ENCODE data around the gene ZMAT3.
"Not testable (repeated sequence)": the region's sequence is repeated elsewhere in the genome, so short reads cannot be mapped to it uniquely, and the experiment has no call there.

ZMAT3 gene, protein sequence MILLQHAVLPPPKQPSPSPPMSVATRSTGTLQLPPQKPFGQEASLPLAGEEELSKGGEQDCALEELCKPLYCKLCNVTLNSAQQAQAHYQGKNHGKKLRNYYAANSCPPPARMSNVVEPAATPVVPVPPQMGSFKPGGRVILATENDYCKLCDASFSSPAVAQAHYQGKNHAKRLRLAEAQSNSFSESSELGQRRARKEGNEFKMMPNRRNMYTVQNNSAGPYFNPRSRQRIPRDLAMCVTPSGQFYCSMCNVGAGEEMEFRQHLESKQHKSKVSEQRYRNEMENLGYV

DNA sequence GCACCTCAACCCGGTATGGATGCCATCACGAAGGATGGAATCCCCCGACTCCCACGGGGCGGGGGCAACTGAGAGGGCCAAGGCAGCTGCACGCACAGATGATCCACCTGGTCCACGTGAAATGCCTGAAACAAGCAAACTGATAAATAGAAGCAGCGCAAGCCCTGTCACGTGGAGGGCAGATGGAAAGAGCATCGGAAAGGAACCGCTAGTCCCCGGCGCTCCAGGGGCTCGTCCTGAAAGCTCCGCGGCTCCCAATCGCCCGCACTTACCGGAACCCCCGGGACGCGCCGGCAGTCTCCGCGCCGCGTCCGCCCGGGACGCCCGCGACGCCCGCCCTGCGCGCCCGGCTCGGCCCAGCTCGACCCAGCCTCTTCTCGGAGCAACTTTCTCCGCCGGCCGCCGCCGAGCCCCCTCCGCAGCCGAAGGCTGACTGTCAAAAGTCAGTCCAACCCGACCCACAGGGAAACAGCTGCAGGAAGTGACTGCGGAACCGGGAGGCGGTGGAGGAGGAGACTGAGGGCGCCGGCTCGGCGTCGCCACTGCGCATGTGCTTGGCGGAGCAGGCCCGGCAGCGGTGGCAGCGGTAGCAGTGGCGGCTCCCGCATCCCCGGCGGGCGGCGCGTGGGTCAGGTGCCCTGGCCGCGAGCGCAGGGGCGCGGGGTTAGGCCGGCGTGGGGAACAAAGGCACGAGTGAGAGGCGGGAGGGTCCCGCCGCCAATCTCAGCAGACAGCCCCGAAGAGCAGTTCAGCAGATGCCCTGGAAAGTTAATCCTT, at the start of gene ZMAT3:
Gene ZMAT3 (minus strand): TSS at position 487 of the 777 bp plus-strand sequence. CDS start 4,057 bp downstream, outside the sequence.
- peak; percentile 90 for DNase-seq

DNA sequence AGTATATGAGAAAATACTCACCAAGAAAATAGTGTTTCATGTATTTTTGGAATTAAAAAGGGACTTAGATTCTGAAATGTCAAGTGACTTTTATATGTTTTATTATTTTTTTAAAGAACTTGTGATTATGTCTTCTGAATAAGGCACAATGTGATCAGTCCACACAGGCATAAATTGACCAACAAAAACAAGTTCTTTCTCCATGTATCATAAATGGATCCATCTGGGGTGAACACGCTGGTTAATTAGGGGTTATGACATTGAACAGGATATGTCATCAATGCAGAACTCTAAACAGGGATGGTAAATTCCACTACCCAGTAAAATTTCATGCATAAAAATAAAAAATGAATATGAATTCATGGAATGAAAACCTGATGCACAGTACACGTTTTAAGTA, 45.2 kb upstream of the ZMAT3 start:
- no peak for DNase-seq

DNA sequence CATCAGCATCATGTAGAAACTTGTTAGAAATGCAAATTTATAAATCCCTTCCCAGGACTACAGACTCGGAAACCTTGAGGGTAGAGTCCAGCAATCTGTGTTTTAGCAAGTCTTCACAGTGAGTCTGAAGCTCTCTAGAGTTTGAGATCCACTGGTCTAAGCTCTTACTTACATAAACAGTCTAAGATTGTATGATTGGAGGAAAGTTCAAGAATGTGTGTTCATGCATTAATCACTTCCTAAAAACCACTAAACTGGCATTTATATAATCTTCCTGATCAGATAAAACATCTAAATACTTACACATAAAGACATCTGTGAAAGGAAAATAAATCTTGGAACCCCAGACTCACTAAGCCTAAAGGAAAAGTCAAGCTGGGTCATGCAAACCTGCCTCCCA, 43.8 kb upstream of the ZMAT3 start:
- DNase-seq = not testable (repeated sequence)

DNA sequence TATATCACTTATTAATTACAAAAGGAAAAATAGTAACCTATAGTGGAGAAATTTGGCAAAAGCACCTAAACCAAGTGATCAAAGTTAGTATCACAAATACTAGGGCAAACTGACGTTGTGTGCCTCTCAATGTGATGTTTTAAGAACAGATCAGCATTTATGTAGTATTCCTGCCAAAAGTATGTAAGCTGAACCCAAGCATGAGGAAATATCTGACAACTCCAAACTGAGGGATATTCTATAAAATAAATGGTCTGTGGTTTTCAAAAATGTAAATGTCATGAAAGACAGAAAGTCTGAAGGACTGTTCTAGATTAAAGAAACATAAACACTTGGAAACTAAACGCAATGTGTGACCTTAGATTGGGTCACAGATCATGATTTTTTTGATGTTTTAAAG, 42.3 kb upstream of the ZMAT3 start:
- DNase-seq = no peak

DNA sequence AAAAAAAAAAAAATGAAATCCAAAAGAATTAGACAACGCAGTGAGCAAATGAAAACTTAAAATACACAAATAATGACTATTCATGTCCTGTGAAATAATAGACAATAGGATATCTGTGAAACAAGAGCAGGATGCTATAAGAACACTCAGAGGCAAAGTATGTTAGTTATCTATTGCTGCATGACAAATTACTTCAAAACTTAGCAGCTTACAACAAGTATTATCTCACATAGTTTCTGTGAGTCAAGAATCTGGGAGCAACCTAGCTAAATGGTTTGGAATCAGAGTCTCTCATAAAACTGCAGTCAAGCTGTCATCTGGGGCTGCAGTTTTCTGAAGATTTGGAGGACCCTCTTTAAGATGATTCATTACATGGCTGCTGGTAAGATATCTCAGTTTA, 36.5 kb upstream of the ZMAT3 start:
- no peak for DNase-seq

DNA sequence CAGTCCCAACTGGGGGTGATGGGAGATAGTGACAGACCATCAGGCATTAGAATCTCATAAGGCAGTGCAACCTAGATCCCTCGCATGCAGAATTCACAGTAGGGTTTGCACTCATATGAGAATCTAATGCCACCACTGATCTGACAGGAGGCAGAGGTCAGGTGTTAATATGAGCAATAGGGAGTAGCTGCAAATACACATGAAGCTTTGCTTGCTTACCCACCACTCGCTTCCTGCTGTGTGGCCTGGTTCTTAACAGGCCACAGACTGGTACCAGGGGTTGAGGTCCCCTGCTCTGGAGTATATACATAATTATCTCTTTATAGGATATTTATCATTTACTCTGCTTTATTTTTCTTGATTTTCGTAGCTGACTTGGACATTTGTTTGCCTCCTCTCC, 36.0 kb upstream of the ZMAT3 start:
- no peak for DNase-seq

DNA sequence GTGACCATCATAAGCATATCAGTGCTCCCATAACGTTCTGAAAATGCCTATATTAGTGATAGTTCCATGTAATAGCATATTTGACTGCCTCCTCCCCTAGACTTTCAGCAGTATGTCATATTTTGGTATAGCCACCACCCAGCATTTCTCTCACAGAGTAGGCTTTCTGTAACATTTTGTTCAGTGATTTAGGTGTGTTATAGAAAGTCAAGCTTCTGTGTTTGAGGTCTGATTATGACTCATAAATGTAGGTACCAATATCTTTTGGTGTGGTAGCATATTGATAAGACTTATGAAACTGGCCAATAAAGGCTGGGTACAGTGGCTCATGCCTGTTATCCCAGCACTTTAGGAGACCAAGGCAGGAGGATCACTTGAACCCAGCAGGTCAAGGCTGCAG, 34.3 kb upstream of the ZMAT3 start:
- no peak for DNase-seq

DNA sequence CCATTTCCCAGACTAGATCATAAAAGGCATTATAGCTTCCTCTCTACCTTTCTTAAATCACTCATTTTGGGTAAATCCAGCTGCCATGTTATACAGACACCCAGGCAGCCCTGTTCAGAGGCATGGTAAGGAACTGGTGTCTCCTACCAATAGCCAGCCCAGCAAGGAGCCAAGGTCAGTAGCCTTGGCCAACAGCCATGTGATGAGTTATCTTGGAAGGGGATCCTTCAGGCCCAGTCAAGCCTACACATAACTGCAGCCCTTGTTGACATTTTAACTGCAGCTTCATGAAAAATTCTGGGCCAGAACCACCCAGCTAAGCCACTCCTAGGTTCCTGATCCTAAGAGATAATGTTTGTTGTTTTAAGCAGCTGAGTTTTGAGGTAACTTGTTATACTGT, 29.0 kb upstream of the ZMAT3 start:
- DNase-seq = no peak

DNA sequence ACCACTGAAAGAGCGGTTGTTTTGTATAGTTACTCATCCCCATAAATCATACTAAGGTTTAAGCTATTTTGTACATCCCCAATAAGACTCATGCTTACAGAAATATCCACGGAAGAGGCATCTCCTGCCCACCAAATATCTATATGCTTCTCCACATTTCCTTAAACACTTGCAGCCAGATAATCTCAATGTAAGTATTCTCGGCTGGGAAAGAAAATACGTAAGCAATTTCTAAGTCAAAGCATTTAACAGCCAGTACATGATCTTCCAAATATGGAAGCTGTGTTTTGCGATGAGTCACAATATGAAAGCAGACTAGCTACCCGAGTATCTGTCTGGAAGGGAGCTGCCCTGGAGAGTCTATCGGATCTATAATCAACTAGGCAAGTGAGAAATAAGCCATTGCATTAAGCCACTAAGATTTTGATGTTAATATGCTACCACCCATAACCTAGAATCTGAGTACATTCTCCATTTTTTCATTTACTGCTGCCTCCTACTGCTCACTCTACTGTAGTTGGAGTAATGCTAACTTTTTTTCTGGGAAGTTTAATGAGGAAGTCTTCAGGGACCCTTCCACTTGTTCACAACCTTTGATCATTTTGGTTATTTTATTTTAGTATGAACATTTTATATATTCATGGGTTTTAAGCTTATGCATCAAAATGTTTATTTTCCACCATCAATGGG, 26.9 kb upstream of the ZMAT3 start:
- DNase-seq = no peak

DNA sequence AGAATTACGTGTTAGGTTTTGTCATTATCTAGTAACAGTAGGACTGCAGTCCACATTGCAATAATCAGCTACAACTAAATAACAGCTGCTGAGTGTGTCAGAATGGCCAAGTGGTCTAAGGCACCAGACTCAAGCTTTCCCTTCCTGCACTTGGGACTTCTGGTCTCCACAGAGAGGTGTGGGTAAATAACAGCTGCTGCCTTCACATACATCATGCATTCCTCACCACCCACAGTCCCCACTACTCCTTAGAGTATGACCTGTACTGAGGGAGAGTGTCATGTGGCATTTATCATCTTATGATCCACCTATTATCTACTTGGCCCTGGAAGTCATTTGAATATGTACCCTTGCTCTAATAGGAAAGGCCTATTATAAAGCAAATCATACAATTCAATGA, 22.2 kb upstream of the ZMAT3 start:
- DNase-seq = no peak

DNA sequence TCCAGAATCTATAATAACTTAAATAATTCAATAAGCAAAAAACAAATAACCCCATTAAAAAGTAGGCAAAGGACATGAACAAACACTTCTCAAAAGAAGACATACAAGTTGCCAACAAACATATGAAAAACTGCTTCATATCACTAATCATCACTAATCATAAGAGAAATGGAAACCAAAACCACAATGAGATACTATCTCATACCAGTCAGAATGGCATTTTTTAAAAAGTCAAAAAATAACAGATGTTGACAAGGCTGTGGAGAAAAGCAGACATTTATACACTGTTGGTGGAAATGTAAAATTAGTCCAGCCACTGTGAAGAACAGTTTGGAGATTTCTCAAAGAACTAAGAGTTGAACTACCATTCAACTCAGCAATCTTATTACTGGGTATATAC, 19.5 kb upstream of the ZMAT3 start:
- no peak for DNase-seq

DNA sequence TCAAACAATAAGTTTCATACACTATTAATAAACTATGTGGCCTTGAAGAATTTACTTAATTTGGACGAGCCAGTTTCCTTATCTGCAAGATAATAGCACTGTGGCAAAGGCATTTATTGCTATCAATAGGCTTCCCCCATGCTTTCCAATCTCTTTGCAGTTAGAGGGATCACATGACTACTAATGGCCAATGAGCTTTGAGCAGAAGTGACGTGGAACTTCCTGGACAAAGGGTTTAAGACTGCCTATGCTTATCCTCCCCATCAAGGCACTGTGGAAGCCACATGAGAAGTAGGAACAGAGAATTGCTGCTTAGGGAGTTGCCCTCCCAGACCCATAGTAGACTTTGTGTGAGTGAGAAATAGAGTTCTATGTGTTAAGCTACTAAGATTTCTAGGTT, 16.7 kb upstream of the ZMAT3 start:
- no peak for DNase-seq

DNA sequence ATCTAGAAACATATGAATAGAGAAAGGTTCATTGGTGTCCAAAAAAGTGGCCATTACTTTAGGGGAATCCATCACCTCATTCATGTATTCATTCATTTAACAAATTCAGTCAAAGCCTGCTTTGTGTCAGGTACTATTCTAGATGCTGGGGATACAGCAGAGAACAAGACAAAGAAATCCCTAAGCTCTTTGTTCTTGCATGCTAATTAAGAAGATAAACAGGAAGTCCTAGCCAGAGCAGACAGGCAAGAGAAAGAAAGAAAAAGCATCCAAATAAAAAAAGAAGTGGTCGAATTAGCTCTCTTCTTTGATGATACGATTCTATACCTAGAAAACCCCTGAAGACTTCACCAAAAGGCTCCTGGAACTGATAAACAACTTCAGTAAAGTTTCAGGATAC, 12.4 kb upstream of the ZMAT3 start:
- no peak for DNase-seq

DNA sequence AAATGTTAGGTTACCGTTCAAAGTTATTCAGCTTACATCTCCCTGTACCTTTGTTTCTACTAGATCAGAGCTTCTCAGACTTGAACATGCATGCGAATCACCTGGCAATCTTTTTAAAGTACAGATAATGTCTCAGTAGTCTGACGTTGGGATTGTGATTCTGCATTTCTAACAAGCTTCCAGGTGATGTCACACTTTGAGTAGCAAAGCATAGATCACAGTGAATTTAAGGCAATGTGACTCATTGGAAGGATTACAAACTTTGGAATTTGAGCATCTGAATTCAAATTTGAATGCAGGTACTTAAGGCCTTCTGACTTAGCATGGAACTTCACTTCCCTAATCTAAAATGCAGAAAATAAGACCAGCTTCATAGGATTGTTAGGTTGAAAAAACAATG, 10.8 kb upstream of the ZMAT3 start:
- no peak for DNase-seq

DNA sequence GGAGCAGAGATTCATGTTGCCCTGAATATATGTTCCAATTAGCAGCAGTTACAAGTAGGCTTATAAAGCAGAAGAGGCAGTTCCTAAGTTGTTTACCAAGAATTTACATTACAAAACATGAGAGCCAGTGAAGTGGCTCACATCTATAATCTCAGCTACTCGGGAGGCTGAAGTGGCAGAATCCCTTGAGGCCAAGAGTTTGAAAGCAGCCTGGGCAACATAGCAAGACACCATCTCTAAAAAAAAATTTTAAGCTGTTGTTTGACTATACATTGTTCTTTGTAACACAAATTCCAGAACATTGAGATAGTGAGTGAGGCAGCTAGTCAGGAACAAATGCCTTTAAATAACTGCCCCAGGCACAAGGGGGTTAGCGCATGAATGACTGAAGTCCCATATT, 10.3 kb upstream of the ZMAT3 start:
- no peak for DNase-seq

DNA sequence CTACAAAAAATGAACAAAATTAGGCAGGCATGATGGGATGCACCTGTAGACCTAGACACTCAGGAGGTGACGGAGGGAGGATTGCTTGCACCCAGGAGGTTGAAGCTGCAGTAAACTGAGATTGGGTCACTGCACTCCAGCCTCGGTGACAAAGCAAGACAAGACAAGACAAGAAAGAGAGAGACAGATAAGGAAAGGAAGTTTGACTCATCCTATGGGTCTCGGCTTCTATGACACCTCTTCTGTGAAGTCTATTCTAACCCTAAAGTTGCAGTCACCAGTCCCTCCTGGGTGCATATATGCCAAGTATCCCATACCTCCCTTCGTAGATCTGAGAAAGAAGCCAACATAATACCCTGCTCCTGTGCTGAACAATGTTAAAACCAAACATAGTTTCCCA, 7.9 kb upstream of the ZMAT3 start:
- no peak for DNase-seq

DNA sequence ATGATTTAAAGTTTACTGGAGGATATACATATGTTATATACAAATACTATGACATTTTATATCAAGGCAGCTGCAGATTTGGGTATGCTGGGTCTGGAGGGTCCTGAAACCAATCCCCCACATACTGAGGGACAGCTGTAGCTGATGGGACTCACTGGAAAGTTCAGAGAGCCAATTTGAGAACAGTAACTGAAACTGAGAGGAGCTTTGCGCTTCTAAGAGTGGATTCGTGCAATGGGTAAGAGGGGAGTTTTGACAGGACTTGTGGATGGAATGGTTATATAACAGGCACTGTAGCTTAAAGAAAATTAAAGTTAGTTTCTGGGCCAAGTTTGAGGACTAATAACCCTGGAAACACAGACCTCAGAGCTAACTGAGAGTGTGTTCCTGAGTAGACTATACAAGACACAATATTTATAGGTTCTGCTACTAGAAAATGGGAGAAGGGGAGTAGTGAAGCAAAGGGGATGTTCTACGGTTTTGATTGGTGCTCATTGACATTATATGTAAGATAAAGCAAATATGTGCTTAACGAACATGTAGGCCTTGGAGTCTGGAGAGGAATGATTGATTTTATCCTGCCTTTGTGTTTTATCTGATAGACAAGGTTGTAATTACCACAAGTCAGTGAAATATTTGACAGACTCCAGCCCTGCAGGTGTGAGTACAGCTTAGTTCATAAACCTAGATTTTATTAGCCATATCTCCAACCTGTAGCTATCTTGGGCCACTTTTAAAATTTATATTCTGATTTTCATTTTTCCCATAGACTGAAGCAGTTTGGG, 4.8 kb upstream of the ZMAT3 start:
- no peak for DNase-seq

DNA sequence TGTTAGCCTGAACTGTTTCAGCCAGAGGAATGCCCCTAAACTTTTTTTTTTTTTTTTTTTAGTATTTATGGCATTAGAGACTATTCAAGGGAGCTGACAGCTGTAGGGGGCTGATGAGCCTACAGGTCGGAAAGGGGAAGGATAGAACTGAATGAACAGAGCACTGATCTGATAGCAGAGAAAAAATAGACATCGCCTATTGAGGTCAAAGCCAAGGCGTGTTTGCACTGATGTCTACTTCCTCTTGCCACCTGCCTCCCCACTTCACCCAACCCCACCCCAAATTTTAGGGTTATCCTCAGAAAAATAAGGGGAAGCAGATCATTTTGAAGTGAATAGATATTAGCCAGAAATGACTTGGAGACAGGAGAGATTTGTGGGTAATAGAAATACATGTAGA, 3.0 kb upstream of the ZMAT3 start:
- no peak for DNase-seq

DNA sequence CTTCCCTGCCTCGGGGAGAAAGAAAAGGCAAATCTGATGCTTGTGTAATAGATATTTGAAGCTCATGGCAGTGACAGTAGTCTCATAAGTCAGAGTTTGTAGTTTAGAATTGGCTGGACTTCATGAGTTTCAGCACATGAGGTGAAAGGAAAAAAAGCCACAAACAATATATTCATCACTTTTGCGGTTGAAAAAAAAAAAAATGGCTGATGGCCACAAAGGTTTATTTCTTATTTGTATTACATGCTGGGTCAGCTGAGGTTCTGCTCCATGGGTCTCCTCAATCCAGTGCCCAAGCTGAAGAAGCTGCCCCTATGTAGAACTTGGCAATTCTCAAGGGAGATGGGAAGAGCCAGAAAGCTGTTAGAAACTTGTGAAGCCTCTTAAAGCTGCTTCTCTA, 2.2 kb upstream of the ZMAT3 start:
- DNase-seq = no peak

DNA sequence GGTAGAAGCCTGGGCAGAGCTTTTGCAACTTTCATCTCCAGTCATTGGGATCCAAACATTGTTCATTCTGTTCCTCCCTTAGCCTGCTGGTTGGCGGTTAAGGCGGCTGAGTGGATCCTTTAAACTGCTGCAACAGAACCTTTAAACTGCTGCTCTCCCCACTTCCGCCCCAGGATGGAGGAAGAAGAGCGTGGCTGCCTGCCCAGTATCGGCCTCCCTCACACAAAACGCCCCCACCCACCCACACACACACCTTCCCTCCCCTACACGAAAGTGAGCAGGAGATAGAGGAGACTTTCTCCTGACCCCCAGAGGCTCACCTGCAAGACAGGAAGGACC, 460 bp upstream of the ZMAT3 start:
- peak; percentile 63 for DNase-seq

DNA sequence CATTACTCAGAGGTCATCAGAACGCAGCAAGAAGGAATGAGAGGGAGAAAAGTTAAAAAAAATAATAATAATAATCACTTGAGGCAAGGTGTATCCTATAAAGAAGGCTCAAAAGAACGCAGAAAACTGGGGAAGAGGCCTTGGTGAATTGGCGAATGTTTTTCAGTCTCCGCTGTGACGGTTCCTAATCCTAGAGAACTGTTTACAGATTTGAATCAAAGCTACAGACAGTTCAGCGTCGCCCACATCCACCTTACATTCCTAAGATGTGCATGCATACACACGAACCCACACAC, 634 bp downstream of the ZMAT3 start:
- no peak for DNase-seq

DNA sequence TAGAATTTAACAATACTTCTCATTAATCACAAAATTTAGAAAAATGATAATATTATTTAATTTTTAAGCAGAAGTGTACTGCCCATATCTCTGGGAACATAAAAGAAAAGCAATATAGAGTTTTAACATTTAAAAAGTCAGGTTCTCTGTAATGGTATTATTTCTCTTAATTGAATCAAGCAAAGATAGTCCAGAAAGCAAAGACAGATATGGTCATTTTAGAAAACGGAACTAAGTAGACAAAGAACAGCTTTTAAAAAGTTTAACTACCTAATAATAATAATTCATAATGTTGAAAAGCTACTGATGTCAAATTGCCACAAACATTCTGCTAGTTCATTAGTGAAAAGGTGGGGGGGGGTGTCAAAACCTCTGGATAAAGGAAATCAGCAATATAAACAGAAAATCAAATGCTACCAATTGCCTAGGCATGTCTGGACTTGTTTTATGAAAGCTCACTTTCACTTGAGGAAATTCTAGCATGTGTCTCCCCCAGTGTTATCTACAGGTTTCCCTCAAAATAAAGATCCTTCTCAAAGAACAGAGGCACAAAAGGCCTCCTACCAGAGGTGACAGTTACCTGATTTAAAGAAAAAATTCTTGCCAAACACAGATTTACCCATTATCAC, 1.7 kb downstream of the ZMAT3 start:
- DNase-seq = no peak
